Germinal center (tissue), 1 donor: Measurements from ENCODE around the gene SCFD2.
"Not testable (repeated sequence)": the region's sequence is repeated elsewhere in the genome, so short reads cannot be mapped to it uniquely, and the experiment has no call there.

Experiments used
- DNase-seq: peaks from one replicate; pipeline ENCODE4 v3.0.0; 2012; ENCODE audit warnings: mixed read lengths, low spot score

Gene SCFD2

DNA sequence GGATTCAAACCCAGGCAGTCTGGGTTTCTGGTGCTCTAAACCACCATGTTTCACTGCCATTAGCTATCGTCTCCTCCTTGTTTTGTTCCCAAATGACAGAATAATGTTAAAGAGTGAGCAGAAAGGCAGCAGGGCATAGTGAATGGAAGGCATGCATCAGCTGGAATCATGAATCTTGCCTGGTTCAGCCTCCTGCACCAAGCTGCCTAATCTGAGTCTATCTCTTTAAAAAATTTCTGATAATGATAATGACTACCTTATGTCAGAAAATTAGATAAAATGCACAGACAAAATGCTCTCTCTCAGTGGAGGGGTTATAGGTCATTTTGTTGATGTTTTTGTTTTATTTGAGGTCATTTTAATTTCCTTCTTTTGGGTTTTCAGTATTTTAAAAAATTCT is 316.3 kb downstream of the SCFD2 start:
- DNase-seq = no peak

DNA sequence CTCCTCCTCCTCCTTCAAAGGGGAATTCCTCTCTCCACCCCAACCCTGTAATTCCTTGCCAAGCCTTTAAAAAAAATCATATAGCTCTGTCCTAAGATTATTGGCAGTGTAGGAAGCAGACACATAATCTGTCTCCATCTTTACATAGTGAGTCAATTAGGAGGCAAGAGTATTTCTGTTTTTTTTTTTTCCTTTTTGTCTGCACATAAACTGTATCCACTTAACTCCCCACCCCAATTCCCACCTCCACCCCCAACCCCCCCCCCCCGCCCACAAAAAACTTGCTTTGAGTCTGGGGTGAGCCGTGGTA is 321.3 kb downstream of the SCFD2 start:
- DNase-seq = no peak

DNA sequence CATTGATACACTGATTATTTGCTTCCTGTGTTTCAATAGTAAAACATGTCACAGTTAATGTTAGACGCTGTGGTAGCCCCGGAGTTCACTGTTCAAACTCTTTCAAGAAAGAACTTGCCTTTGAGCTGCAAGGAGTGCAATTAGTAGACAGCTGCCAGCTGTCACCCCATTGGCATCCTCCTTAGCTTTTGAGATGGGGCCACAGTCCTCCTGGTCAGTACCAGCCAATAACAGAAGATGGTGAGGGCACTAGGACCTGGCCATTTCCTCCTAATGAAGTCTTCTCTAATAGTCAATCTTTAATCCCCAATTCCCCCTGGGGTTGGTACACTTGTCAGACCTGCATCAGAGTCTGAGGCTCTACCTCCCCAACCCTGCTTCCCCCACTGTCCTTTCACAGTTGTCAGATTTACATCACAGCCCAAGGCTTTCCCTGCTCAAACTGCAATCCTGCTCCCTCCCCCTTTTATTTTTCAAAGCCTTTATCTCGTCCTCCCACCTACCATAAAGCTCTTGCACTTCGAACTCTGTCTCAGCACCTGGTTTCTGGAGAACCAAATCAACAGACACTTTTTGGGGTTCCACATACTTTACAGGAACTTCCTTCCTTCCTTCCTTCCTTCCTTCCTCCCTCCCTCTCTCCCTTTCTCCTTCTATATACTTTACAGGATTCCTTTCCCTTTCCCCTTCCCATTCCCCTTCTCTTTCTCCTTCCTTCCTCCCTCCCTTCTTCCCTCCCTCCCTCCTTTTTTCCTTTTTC is 321.8 kb downstream of the SCFD2 start:
- DNase-seq = no peak

DNA sequence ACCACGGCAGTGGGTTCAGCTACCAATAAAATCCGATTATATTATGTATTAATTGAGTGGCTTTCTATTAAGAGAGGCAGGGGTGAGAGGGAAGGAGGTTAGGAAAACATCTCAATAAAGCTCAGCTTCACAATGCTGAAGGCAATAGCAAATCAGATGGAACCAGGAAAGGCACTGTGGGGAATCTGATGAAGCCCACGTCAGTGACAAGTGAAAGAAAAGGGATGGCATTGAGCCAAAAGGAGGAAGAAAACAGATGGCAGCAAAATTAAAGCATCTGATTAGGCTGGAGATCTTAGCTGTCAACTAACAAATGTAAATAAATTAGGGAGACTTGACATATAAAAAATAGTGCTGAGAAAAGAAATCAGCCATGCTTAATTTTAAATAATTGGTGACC is 322.8 kb downstream of the SCFD2 start:
- DNase-seq = no peak

DNA sequence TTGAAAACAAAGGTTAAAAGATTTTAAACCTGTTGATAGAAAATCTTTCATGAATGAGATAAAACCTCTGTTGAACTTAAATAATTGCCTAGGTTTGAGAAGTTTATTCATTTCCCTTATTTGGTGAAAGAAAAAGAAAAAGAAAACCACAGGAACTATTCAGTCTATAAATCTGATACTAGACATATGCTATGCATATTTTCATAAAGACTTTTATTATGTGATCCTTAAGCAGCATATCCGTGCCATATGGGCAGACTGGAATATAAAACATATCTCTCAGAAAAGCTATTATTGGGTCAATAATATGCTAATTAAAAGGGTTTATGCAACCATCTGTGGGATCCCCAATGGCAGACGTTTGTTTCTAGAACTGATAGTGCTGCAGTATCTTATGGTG is 325.0 kb downstream of the SCFD2 start:
- DNase-seq = no peak

DNA sequence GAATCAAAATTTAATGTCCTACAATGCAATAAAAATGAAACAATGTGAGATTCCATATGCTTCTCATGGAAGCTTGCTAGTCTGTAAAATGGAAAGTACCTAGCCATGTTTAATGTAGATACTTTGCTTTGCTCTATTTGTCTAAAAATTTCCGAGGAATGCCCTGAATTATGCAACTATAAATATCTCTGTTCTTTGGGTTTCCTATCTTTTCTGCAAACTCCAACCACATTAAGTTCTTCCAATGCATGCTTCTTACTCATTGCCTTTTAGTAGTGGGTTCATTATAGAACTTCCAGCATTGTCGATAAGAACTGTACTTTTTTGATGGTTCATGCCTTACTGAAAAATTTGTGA is 325.4 kb downstream of the SCFD2 start:
- no peak for DNase-seq

DNA sequence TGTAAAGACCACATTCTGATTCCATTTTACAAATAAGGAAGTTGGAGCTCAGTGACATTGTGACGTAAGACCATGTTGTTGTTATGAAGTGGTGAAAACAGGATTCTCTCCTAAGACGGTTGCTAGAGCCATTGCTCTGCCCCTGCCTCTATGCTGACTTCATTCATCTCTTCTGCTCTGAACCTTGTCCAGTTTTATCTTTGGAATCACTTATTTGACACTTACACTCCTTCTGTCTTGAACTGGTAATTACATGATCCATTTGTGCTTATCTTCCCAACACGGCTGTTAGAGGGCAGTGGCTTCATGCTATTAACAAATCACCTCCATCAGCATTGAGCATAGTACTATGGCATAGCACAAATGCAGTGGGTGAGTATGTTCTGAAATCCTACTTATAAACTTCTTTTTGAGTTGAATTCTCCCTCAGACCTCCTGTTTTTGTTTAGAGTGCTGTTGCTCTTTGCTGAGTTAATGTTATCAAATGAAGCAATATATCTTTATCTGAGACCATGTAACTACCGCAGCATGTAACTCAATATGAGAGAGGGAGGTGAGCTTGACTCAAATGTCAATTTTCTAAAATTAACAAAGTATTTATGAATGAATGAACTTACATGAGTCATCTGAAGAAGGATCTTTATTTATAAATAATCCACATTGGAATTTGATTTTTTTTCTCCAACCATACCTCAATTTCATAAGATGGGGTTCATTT is 326.0 kb downstream of the SCFD2 start:
- DNase-seq = no peak

DNA sequence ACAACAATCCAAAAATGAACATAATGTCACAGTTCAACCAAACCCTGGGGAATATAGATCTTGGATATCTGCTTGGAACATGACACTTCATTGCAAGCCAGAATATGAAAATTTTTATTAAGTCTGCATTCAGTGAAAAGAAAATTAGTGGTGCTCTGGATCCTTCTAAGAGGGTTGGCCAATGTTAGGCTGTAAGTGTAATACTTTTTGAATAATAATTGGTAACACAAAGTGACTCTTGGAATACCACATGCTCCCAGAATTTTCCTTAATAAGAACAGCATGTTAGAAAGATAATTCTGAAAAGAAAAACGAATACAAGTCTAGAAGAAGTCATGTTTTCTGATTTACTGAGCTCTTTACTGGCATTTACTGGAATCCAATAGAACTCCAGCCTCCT is 328.0 kb downstream of the SCFD2 start:
- DNase-seq = no peak

DNA sequence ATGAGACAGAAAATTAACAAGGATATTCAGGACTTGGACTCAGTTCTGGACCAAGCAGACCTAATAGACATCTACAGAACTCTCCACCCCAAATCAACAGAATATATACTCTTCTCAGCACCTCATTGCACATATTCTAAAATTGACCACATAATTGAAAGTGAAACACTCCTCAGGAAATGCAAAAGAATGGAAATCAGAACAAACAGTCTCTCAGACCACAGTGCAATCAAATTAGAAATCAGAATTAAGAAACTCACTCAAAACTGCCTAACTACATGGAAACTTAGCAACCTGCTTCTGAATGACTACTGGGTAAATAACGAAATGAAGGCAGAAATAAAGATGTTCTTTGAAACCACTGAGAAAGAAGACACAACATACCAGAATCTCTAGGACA is 333.0 kb downstream of the SCFD2 start:
- not testable (repeated sequence) for DNase-seq

DNA sequence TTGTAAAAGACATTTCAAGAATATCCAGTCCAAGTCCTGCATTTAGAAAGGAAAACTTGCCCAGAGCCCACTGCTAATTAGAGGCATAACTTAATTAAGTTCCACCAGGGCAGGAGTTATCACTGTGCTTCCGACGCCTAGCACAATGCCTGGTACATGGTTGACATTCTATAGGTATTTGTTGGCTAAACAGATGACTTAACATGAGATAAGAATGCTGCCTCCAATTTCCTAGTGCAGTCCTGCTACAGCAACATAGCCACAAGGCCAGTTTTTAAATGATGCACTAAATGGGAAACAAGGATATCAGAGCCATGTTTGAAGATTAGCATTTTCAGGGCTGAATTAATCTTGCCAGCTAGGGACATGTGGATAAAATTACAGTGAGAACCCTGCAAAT is 339.6 kb downstream of the SCFD2 start:
- DNase-seq = no peak

DNA sequence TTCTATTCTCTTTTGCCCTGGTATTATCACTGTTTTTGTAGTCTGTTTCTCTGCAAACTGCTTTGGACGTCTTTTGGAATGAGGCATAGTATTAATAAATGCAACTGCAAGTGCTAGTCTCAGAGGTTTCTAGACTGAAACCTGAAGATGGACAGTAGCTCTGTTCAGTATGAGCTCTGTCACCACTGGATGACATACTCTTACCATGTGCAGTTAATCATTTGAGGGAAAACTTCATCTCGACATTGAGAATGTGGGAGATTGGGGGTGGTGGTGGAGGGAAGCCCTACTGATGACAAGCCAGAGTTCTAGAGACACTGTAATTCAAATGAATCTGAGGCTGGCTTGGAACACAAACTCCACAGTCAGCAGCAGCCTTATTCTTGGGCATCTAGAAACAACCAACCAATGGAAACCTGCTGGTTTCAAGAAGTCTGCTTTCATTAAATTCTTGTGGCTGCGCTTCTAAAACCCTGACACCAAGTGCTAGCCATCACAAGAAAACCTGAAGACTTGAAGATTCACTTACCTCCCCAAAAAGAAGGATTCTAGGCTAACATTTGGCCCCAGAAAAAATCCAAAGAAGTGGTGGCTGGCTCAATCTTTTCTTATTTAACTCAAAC is 342.1 kb downstream of the SCFD2 start:
- no peak for DNase-seq

DNA sequence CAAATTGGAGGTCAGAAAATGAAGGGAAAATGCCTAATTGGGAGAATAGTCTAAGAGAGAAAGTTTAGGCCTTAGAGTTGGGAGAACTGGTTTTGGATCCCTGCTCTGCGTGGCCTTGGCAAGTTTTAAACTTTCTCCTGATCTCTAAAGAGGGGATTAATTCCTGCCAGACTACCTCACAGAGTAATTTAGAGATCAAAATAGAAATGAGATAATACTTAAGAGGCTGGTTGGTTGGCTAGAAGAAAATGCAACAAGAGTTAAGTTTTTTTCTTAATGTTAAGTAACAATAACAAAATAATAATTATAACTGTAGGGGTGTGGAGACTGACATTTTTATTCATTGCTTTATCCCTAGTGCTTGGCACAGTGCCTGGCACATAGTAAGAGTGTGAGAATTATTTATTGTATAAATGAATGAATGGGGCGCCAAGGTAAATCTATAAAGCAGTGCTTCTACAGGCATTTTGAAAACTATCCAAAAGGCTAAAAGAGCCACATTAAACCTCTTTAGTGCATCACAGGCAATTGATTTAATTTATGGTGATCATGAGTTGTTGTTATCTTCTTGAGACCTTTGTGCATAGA is 343.3 kb downstream of the SCFD2 start:
- DNase-seq = no peak

DNA sequence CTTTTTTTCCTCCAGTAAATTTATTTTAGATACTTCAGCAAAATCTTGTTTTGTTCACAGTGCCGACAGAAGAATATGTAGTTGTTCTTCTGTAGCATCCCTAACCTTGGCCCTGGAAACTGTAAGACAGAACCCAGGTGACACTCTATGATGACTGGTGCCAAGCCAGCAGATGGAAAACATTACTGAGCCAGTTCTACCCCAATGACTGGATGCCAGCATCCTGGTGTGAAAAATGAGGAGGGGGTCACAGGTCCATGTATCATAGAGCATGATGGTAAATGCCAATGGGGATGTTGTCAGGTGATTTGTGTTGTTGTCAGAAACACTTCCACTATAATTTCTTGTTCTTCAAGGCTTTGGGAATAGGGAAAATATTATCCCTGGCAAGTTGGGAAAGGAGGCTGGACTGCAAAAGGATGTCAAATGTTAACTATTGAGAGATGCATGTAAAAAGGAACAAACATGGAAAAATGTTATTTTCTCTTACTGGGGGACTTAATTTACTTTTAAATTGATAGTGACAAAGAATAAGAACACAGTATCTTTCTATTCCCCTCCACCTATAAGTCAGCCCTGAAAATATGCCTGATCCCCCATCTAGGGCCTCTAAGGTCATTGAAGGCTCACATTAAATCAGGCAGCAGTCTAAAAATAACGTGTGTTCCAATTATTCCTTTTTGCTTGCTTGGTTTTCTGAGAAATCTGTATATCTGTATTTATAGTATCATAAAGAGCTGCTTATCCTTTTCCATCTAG is 343.9 kb downstream of the SCFD2 start:
- no peak for DNase-seq

DNA sequence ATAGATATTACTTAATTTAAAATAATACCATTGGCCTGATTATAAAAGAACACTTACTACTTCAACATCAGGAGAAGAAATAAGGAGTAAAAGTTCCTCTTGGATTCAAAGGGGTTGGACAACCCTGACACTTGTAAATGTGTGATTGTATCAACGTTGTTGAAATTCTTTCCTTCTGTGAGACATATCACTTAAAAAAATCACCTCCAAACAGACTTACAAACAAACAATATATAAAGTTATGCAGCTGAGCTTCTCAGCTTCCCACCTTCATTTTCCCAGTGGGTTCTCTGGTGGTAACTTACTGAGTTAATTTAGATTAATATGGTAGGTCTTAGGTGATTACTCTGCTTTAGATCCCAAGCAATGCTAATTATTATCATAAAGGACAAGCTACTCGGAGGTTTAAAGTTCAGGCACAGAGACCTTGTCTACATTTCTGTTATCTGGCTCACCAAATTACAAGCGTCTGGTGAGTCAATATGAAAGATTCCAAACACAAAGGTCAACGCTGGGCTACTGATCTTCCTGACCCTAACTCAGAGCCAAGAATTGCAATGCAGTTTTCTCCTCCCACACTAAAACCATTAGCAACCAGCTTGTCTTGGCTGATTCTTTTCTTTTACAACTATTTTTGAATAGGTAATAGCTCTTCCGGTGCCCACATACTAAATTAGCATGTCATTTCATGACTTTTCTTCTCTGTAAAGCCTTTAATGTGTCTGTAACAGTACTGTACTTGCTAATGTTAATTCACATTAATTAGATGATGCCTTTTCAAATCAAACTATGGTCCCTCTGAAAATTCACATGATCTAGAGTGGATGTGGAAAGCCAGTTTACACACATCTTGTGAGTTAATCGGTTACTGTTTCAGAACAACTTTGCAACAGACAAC is 346.1 kb downstream of the SCFD2 start:
- no peak for DNase-seq

DNA sequence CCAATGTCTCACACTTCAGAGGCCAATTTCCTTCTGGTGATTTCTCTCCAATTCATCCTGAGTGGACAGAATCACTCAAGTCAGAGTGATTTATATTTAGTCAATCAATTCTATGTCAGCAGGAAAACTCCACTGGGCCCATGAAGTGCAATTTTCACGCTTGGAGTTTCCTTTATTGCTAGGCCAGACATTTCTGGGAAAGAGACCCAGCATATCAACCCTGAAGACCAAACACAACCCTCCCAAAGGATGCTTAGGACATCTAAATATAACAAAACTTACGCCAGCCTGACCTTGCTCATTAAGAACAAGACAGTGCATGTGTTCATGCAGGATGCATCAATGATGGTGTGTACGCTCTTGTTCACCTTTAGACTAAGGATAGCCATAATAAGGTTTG is 347.4 kb downstream of the SCFD2 start:
- DNase-seq = no peak

DNA sequence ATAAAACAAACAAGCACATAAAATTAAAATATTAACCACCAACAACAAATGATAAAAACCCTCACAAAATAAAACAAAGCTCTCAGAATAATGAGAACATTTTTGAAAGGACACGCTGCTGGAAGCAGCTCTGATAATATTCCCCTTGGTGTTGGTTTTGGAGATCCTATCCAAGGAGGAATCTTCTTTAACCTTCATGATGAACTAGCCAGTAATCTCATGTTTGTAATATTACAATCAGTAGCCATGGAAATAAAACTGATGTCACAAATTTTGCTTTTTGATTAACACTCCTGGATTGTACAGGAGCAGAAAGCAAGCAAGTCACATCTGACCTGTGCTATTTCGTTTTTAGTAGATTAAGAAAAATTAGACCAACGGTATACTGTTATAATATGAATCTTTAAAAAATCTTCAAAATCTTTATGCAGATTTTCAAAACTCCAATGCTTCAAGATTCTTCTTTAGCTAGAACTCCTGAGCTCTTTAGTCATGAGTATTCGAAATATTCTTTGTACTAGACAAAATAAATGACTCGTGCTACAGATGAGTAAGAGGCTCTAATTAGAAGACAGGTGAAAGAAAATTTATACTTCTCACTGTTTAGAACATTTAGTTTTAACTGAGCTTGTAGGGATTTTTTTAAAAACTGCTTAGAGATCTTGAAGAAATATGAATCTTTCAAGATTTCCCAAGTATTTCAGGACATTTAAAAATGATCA is 349.6 kb downstream of the SCFD2 start:
- no peak for DNase-seq

DNA sequence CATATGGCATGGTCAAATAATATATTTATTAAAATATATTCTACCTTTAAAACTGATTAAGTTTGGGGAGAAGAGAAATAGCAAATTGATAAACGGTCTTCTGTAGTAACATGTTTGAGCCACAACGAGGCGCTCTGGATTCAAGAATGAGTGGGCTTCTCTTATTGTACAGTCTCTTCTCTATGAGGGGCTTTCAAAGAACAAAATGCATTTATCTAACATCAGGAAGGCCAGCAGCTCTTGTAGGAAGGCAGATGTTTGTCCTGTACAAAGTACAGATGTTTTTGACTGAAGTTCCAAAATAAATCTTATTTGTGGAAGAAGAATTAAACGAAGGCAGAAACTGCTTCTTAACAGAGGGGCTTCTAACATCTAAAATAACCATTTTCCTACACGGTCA is 350.2 kb downstream of the SCFD2 start:
- DNase-seq = no peak

DNA sequence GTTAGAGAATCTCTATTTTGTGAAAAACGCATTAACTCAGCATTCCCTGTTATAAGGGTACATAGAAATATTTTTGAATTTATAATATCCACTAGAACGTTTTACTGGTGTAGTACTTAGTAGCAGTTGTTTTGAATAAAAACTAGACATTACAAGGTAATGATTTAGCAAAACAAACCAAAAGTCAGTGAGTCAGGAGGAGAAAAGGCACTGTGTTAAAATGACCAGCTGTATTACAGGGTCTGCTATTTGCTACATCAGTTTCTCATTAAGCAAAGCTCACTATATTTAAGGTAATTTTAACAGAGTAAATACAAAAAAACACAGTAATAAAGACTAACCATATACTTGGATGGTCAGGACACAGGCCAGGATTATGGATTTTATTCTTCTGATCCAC is 351.0 kb downstream of the SCFD2 start:
- DNase-seq = no peak

DNA sequence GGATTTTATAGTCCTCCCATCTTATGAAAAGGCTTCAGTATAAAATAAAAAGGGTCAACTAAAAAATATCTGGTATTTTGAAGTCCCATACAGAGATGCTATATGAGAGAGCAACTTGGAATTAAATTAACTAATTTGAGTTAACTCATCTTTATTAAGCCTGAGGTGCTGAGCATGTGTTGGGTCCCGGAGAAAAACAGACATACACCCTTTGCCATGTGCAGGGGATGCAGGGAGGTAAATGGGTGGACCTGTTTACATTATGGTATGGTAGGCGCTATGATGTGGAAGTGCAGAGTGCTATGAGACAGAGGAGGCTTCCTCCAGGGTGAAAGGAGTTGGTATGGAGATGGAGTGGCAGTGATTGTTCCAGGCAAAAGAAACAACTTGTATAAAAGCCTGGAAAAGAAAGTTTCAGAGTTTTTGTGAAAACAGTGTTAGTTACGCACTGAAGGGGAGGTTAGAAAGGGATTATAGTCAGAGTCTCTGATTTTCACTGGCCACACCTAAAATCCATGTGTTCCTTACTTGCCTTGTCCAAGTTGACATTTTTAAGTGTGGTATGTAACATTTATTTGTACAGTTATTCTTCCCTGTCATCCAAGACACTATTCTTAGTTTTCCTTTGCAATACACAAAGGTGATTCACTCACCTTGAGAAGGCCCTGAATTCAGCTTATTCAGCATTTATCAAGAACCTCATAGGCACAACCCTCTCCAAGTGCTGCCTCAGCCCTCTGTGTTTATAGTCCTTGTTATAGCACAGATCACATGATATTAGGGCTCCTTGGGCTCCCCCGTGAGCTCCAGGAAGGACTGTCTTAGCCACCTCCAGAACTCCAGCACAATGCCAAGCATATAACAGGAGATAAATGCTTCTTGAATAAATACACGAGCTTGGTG is 351.7 kb downstream of the SCFD2 start:
- no peak for DNase-seq

DNA sequence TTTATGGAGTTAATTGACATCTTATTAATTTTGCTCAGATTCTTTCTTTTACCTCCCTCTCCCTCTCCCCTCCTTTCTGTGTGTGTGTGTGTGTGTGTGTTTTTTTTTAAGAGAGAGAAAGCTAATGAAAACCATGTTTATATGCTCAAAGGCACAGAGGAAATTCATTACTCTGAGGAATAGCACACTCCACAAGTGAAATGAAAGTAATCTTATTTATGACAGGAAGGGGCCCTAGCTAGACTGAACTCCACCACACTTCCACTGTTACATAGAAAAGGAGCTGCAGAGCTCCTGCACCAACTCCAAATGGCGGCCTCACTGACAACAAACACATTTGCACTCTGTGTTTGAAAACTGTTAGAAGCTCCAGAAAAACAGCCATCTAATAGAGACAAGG is 353.1 kb downstream of the SCFD2 start:
- DNase-seq = no peak
